GM21381 (cell line): ENCODE measurements around the gene LY86.
"Not testable (repeated sequence)": the region's sequence is repeated elsewhere in the genome, so short reads cannot be mapped to it uniquely, and the experiment has no call there.

Experiments
- ATAC-seq: cut with Tn5 transposase; IDR thresholded peaks from one replicate; pipeline ENCODE4 v1.9.1; 2021; ENCODE audit warnings: mild to moderate bottlenecking, moderate library complexity; ENCODE audit not compliant: unreplicated experiment

Gene LY86

GRCh38 chr6:6595025-6595424 is 6.5 kb downstream of the LY86 start:
- no peak for ATAC-seq

GRCh38 chr6:6595952-6596351 is 7.4 kb downstream of the LY86 start:
- ATAC-seq: no peak

GRCh38 chr6:6596529-6597328 is 8.2 kb downstream of the LY86 start:
- no peak for ATAC-seq

- no peak for ATAC-seq
Observed at GRCh38 chr6:6597682-6598081, 9.2 kb downstream of the LY86 start.

GRCh38 chr6:6599468-6599873 is 11.0 kb downstream of the LY86 start:
- no peak for ATAC-seq

GRCh38 chr6:6600875-6601274 is 12.4 kb downstream of the LY86 start:
- ATAC-seq: no peak

GRCh38 chr6:6602262-6602661 is 13.7 kb downstream of the LY86 start:
- no peak for ATAC-seq

GRCh38 chr6:6603317-6603716 is 14.8 kb downstream of the LY86 start:
- no peak for ATAC-seq

GRCh38 chr6:6604015-6604414 is 15.5 kb downstream of the LY86 start:
- ATAC-seq: no peak

- no peak for ATAC-seq
Observed at GRCh38 chr6:6604566-6604965, 16.0 kb downstream of the LY86 start.

GRCh38 chr6:6605873-6606272 is 17.4 kb downstream of the LY86 start:
- ATAC-seq: no peak

- ATAC-seq: not testable (repeated sequence)
Observed at GRCh38 chr6:6606391-6607030, 18.0 kb downstream of the LY86 start.

- ATAC-seq: no peak
Observed at GRCh38 chr6:6609450-6609849, 20.9 kb downstream of the LY86 start.

GRCh38 chr6:6610031-6610591 is 21.6 kb downstream of the LY86 start:
- peak; percentile 94 for ATAC-seq

GRCh38 chr6:6611486-6611885 is 23.0 kb downstream of the LY86 start:
- no peak for ATAC-seq

- no peak for ATAC-seq
Observed at GRCh38 chr6:6612308-6612707, 23.8 kb downstream of the LY86 start.

GRCh38 chr6:6613103-6613718 is 24.7 kb downstream of the LY86 start:
- ATAC-seq: not testable (repeated sequence)

- ATAC-seq: no peak
Observed at GRCh38 chr6:6614096-6614982, 25.8 kb downstream of the LY86 start.

GRCh38 chr6:6614983-6615349 is 26.4 kb downstream of the LY86 start:
- ATAC-seq: no peak

- no peak for ATAC-seq
Observed at GRCh38 chr6:6616656-6617055, 28.1 kb downstream of the LY86 start.
